HG03378 (cell line): ENCODE results near the gene MYO1B.

Experiments
- ATAC-seq: cut with Tn5 transposase; IDR thresholded peaks from one replicate; pipeline ENCODE4 v1.9.1; 2021; ENCODE audit warnings: mild to moderate bottlenecking, moderate library complexity; ENCODE audit not compliant: unreplicated experiment

MYO1B gene

DNA sequence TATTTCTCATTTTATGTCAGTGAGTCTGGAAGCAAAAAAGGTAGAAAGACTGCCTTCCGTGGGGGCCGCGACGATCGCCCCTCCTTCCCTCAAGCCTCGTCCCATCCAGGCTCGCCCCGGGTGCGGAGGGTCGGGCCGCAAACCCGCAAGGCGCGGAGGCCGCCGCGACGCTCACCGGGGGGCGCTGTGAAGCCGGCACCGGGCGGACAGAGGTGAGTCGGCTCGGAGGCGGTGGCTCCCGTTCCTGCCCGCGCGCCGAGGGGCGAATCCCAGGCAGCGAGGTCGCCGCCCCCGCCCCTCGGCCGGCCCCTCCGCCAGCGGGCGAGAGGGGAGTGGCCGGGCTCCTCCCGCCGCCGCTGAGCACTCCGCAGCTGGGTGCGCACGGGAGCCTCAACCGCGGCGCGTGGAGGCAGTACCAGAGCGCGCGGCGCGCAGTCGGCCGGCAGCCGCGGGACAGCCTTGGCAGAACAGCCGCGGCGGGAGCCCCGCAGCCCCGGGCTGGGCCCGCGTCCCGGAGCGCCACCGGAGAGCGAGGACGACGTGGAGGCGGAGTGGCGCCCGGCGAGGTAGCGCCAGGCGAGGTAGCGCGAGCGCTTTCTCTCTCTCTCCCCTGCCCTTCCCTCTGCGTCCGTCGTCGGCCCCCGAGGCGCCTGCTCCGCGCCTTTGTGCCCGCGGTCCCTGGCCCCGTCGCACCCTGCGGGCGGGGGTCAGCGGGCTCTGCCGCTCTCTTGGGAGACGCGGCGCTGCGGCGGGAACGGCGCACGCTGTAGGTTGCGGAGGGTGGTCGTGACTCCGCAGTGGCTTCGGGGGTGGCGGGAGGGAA lies at the start of gene MYO1B:
MYO1B (plus strand) TSS at position 359 of the 823 bp plus-strand sequence. CDS start 31,492 bp downstream, outside the sequence.
- no peak for ATAC-seq

DNA sequence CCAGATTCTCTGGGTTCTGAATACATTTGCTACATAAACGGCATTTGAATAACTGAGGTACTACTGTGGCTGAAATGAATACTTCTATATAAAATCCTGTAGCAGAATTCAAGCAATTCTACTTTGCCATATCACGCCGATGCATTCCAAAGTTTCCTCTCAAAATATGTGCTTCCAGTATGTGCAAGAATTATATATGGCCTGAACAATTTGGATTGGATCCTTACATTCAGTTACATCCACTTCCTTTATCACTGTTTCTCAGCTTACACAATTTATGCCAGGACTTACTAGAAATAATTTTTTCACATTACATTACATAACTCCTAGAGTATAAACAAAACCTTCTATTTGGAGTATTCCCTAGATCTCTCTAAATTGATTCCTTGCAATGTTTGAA lies 48.1 kb upstream of the MYO1B start:
- ATAC-seq: no peak

DNA sequence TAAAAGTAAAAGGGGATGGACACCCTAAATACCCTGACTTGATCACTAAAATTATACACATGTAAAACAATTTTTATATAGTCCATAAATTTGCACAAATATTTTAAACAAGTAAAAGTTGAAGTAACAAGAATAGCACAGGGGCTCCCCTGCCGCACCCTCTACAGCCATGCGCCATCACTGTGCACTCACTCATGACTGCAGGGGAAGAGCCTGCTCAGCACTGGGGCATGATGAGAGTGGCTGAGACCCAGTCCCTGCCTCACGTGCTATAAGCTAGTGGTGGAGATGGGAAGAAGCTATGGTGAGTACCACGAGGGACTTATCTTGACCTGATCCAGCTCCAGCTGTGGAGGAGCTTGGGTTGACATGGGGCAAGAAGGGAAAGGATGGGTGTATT lies 46.9 kb upstream of the MYO1B start:
- ATAC-seq: no peak

DNA sequence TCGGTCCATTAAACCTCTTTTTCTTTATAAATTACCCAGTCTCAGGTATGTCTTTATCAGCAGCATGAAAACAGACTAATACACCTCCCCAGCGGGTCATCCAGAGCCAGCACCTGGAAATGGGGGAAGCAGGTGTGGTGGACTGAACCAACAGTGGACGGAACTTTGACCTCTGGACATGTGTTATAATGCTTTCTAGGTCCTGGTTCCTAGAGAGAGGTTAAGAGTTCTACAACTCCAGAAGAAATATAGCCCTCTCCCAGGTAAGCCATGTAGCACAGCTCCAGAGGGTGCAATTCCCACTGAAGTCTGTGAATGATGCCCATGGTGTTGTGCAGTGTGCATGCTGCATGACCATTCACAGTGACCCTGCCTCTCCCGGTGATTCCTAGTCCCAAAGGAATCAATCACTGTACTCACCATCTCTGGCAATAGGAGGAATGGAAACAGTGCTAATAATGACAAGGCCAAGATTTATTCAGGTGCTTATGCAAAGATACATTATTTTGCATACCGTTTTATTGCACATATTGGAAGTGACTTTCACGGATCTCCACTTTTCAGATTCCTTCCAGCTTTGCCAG lies 45.2 kb upstream of the MYO1B start:
- ATAC-seq: no peak

DNA sequence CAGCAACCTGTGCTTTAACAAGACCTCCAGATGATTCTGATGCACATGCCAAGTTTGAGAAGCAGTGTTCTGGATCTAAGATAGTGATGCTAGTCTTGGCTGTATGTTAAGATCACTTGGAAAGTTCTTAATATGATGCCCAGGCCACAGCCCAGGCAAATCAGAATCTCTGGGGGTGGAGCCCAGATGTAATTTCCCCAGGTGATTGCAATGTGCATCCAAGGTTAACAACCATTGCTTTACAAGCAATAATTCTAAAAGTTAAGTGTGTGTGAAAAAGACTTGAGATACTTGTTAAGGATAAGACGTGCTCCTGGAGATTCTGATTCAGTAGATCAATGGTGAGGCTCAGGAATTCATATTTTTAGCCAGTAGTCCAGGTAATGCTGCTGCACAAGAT lies 44.3 kb upstream of the MYO1B start:
- ATAC-seq: no peak

DNA sequence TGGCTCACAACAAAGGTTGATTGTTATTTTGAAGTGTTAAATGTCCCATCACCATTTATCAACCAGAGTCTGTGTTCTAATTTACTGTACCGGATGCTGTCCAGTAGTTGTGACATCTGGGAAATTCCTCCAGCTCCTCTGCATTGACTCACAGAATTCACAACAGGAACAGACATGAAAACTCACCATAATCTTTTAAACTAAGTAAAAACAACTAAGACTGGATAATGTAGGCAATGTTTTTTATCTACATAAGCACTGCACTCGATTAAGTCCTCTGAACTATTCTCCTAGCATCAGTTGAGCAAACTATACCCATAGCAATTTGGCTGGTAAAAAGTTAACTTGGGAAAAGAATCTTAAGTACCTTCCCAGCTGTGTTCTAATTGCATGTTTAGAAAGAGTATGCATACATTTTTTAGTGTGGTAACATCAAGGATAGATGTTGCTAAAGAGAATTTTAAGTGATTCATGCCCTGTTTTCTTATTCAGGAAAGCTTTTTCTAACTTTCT lies 42.9 kb upstream of the MYO1B start:
- ATAC-seq: no peak

DNA sequence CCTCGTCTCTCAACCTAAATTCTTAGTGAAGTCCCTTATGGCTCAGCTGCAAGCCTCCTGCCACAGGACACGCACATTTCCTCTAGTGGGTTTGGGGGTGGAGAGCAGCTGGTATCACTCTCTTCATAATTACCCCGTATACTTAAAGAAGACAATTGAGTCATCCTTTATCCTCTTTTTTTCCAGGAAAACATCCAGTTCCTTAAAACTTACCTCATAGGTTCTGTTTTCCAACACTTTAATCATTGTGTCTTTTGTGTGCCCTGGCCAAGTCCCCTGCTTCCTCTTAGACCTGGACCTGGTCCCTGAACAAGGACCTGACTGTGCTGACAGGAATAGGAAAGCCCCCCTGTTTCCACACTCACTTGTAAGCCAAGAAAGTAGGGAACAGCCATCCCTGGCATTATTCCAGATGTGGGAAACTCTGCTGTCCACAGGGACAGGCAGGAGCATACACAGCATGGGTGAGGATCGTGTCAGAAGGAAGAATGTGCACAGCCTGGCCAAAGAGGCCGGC lies 42.3 kb upstream of the MYO1B start:
- no peak for ATAC-seq

DNA sequence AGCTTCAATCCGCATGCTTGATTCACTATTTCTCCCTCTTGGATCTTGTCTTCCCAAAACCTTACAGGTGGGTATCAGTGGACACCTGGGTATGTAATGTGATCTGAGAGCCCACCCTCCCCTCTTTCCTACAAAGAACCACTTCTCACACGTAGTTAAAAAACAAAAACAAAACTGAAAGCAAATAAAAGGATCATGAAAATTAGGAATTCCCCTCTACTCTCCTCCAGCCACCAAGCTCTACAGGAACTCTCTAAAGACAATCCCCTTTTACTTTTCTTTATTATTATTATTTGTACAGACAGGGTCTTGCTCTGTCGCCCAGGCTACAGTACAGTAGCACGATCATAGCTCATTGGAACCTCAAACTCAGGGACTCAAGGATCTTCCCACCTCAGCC lies 40.8 kb upstream of the MYO1B start:
- peak; percentile 84 for ATAC-seq

DNA sequence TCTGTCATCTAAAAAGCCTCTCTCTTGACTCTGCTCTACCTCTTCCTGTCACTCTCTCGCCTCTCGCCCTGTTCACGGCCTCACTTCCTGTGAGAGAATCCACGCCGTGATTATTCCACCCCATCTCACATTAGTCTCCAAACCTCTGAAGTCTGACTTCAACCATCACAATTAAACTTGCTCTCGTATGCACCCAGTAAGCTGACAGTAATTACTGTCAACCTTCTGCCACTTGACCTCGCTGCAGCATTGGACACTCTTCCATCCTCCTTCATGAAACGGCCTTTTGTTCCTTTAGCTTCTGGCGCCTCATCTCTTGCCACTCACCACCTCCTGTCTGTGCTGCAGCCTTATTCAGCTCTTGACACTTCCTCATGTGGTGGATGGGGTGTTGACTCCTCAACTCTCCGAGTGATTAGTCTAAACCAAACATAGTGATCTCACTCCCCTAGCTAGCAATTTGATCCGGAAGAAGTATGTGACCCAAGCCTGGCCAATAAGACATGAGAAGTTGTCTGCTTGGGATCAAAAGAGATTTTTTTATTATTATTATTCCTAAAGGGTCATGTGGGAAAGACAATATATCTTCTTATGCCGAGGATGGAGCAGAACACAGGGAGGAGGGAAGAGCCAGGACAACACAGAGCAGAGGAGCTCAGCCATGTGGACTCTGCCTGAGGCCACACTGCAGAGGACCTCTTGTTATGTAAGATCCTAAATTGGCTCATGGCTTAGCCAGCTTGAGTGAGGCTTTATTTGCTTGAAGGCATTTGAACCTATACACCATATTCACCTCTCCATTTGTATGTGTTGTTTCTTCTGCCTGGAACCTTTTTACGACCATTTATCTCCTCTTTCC lies 38.4 kb upstream of the MYO1B start:
- no peak for ATAC-seq

DNA sequence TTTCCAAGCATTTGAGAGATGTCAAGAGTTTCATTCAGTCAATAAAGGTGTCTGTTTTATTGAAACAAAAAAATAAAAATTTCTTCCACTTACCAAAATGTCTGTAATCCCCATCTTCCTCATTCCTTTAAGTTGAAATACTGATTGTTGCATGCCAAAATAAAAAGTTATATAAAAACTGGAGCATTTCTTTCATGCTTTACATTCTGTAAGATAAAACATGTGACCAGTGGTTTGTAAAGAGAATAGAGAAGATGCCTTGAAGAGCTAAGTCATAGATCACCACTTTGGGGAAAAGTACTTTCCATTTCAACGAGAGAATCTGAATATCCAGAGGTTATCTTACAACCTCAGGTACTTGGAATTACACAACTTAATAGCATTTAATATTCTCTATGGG lies 35.9 kb upstream of the MYO1B start:
- no peak for ATAC-seq

DNA sequence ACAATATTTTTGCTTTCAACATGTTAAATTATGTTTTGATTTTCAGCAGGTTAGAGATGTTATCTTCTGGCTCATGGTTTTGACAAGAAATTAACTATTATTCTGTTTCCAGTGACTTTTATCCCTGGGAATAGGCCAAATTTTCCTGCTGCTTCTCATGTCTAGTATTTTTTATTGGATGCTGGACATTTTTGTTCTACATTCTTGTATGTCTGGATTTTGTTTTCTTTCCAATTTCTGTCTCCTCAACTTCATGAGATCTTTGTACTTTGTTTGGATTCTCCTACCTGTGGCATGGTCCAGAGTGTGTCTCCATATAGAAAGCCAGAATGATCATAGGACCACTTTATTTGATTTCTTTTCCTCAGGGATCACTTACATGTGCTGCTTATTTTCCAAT lies 33.1 kb upstream of the MYO1B start:
- ATAC-seq: no peak

DNA sequence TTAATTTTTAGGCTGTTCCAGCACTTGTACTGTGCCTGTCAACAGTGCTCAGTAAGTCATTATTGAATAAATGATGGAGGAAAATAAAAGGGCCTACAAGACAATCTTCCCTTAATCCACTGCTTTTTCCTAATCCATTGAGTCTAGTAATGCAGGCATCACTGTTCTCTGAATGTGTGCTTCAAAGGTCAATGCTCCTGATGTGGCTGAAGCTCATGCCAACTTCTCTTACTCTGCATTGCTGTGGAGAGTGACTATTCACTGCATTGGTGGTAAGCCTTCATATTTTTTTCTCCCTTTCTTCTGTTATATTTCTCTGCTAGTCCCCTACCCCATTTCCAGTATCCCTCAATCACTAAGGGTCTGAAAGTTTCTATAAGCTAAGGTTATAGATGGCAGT lies 31.9 kb upstream of the MYO1B start:
- no peak for ATAC-seq

DNA sequence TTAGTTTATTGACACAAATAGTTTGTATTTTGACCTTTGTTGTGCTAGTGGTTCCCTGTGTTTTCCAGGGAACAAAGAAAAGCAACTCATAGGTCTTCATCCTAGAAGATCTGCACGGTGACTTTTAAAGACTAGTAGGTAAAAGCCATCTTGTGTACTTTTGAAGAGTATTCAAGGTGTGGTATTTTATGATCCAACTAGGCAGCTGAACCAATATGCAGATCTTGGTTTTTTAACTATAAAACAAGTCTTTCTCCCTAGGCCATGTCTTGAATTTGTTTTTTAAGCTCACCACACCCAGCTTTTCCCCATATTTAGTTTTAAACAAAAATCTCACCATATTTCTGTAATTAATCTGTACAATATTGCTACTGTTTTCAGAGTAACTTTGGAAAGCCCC lies 30.0 kb upstream of the MYO1B start:
- ATAC-seq: no peak

DNA sequence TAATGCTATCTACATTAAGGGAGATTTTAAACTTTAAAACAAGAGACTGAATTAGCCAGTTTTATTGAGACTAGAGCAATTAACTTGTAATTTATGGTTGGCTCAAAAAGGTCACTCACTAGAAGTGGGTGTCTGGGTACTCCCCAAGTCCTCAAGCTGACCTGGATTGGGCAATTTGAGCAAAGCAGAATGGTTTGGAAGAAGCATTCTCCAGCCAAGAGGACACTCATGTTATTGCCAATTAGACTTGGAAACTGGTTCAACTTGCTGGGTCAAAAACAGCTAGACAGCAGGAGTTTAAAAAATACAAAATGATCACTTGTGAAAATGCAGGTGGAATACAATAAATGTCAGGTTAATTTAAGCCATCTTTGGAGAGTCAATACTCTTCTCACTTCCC lies 29.5 kb upstream of the MYO1B start:
- no peak for ATAC-seq

DNA sequence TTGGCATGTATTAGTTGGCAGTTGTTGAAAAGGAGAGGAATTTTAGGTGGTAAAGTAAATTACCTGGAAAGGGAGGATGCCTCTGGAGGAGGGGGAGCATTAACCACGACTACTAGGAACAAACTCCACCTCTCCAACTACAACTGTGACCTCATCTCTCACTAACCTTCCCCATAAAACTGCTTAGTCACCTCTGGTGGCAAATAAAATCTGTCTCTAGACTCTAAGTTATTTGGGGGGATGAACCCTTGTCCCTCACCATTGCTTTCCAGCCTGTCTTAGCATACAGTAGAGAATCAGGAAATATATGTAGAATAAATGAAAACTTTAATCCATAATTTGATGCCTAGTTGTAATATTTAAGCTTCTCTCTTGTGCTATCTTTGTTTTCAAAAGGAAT lies 27.6 kb upstream of the MYO1B start:
- ATAC-seq: no peak

DNA sequence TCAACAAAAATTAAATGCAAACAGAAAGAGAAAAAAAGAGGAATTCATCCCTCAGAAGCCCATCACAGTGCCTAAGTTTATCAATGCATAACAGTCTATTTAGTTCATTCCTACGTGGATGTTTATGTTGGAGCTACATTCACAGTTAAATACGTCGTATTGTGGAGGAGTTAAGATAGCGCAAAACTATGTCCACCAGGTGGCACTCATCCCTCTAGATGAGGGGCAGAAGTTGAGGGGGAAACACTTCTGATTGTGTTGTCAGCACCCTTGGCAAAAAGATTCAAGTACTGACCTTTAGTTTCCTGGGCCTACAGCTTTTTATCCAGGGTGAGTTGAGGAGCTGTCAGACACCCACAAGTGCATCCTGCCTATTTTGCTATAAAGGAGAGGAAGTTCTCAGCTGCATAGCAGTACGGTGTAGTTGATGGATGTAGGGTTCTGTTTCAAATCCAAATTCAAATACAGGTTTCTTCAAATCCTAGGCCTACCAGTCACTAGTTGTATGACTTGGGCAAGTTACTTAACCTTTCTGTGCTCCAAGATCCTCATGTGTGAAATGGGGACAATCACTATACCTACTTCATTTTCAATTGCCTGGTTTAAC lies 26.8 kb upstream of the MYO1B start:
- peak; percentile 52 for ATAC-seq

DNA sequence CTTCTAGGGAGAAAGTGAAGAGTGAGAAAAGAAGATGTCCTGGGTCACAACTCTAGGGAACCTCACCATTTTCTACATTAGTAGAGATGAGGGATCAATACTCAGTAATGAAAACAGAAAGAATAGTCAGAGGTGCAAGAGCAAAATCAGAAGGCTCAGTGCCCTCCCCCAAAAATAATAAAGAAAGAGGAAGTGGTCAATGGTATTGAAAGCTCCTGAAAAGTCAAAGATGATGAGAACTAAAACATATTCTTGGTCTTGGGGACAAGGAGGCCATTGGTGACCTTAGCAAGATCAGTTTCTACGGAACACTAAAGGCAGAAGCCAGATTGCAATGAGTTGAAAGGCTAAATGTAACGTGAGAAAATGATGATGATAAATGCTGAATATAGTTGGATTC lies 24.5 kb upstream of the MYO1B start:
- peak; percentile 56 for ATAC-seq

DNA sequence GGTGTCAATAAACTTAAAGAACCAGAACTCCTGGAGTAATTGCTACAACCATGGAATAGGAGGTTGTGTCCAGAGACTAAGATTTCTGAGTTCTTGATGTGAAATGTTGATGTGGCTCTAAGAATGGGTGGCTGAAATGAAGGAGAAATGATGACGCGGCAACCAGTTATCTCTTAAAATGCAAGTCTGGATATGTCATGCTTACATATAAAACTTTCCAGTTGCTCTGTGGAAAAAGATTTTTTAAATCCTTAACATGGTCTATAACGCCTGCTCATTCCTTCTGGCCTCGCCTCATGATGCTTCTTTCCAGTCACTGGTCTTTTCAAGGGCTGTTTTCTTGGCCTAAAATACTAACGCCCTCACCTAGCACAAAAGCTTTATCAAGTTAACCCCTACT lies 23.5 kb upstream of the MYO1B start:
- ATAC-seq: no peak

DNA sequence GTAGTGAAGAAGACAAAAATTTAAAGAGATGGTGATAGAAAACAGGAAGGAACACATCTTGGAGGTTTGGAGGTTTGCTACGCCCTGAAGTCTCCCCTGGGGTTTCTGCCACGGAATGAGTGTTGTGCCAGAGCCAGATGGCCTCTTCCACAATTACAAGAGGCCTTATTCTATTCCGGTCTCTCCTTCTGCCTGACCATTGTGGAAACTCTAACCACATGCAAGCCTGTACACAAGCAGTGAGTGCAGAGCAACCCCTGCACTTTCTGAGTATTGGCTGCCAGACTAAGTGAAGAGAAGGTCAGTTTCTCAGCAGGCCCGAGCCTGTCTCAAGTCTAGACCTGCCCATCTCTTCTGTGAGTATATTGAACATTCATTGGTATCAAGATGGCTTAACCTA lies 22.7 kb upstream of the MYO1B start:
- ATAC-seq: peak; percentile 57

DNA sequence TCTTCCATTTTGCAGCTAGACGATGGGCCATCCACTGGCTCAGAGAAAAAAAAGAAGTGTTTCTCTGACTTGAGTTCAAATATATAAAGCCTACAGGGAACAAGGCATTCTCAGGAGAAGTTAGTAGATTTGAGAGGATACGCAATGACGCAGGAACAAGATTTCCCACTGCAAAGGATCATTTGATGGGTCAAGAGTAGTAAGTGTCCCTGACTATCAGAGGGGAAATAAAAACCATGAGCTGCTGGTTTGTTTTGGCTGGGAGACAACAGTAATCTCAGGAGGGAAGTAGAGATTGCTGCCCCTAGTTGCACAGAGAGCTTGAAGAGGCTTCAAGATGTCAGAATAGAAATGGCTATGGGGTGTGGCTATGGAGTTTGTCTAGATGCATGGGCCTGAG lies 22.3 kb upstream of the MYO1B start:
- no peak for ATAC-seq

DNA sequence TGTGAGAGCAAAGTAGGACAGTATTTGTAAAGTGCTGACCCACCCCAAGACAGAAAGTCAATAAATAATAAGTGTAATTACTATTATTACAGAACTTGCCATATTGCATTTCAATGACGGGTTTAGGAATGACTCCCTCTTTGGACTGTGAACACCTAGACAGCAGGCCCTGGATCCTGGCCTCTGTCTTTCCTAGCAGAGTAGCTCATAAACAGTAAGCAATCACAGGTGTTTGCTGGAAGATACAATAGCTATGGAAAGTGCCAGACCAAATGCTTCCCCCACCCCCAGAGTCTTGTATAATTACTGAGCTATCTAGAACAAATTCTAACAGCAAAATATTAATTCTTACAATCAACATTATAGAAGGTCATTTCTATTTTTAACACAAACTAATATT lies 20.1 kb upstream of the MYO1B start:
- ATAC-seq: no peak
